Sigmoid colon (tissue), 4 donors: ENCODE data around the gene ORC4.
A peak's percentile ranks its signal among the peaks of the same experiment; 100 is the strongest.

ENCODE experiments used
- CTCF ChIP-seq, 4 experiments: fragments of 450-650 bp in 3 of 4; fragments of 200-600 bp in 1 of 4; IDR thresholded peaks; one replicate each; pipeline ENCODE4 v1.5.1; 2016 to 2019; ENCODE audit warnings: antibody characterized with exemption in 4 of 4, mild to moderate bottlenecking in 3 of 4, moderate library complexity in 2 of 4
- POLR2AphosphoS5 ChIP-seq, 4 donors: sonication (generic); formaldehyde crosslinking; IDR thresholded peaks; one replicate each; pipeline ENCODE4 v1.6.1; 2017; ENCODE audit warnings: antibody characterized with exemption in 4 of 4

GRCh38 chr2:148021059-148021861, 723 bp upstream of the ORC4 start, which contains the start of gene MBD5:
- peak in 1 of 4 donors; percentile 11 for TF ChIP-seq POLR2AphosphoS5 (IDR thresholded peaks at IDR 0.05)
- TF ChIP-seq CTCF (IDR thresholded peaks at IDR 0.05) = no peak
